NCI-H226 (cell line): Measurements from ENCODE around the gene THUMPD3.
A peak's percentile ranks its signal among the peaks of the same experiment; 100 is the strongest.

Experiments
- DNase-seq: peaks from one replicate; pipeline ENCODE4 v3.0.0-alpha.2; 2015

THUMPD3 gene

DNA sequence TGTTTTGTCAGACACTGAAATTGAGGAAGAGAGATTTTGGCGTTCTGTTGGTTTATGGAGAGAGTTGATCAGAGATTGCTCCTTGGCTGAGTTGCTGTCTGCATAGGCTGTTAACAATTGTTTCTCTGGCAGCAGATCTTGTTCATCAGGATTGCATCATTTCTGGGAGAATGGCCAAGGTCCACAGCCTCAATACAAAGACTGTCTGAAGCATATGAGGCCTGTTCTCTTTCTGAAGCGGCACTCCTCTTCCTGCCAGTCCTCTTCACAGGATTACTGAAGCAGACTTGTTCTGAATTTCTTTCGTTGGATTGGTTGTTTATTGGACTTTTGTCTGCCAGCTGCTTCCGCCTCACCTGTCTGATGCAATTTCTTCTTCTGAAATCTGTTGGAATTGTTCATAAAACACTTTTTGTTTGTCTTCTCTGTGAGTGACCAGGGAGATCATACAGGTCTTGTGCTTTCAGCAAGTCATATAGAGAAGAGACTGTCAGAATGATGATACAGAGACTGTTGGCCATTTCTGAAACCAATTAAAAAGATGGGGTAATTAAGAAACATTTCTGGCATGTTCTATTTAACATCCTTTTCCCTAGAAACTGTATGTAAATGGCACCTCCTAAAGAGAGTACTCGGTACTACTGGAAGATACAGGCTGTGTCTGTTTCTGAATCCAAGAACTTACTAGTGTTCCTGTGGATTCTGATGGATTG lies 60.0 kb downstream of the THUMPD3 start:
- DNase-seq = peak; percentile 91

DNA sequence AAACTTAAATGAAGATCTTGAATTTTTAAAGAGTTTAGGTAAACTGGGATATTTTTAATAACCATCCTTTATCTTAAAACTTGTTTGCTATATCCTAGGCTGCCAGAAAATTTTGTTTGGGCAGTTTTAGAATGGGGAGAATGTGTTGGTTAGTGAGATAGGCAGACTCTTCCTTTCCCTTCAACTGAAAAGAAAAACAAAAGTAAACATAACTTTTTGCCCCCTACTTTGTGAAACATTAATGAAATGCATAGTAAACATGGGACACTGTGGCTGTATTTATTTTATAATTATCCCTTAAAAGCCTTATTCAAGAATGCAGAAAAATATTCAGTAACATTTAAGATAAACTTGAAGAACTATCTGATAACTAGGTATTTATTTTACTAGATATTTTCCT lies 65.6 kb downstream of the THUMPD3 start:
- no peak for DNase-seq

DNA sequence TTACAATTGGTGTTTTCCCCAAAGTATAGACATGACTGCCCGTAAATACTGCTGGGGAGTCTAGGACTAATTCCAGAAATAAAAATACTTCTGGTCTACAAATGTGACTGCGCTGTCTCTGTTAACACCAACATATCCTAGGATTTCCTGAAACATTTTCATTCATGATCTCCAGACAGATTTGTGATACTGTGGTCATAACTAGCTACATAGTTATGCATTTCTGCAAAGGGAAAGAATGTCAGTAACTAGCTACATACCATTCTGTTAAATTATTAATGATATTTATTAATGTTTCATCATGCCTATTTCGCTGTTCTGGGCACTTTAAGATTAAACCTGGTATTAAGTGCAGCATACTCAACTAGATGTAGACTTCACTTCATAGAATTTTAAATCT lies 67.9 kb downstream of the THUMPD3 start:
- no peak for DNase-seq

DNA sequence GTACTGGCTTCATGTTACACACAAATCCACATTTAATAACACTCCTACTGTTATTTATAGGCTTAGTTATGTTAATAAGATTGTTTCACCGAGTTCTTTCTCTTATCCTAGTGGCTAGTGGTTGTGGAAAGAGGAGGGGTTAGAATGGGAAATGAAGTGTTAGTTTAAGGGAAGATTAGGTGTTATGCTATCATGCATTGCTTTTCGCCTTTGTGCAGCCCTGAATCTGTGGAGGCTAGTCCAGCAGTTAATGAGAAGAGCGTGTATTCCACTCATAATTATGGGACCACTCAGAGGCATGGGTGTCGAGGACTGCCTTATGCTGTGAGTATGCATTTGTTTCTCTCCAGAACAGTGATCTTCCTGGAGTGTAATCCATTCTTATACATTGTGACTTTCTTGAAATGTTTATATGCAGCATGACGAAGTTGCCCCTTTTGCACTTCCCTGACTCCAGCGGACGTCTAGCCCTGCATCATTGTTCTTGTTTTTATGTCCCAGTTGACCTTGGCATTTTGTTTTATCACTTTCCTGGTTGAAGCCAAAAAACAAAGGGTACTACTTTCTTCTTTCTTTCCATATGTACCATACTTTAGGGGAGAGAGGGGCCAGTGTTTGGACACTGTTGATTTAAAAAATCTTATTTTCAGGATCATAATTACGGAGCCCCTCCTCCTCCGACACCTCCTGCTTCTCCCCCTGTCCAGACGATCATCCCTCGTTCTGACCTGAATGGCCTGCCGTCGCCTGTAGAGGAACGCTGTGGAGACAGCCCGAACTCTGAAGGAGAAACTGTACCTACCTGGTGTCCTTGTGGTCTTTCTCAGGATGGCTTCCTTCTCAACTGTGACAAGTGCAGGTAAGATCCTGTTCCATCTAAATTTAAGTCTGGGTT lies 71.0 kb downstream of the THUMPD3 start:
- no peak for DNase-seq

DNA sequence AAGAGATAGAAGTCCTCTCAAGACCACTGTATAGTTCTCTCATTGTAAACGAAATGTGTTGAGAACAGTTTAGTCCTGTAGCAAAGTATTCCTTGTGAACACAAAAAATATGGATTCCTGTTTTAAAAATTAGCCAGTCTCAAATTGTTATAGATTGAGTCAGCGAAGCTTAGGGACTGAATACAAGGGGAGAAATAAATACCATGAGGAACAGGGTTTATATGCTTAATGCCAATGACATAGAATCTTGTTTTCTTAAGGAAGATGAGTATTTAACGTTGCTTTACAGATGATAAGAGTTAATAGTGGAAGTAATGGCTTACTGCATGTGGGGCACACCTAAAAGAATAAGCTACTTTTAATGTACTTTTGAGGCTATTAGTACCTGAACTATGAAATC lies 72.5 kb downstream of the THUMPD3 start:
- DNase-seq = no peak
